ENCODE data around the gene SF3B2. TPM values are rescaled to one million over a fixed set of nuclear protein-coding genes. Genes with fewer than 3 reads are reported as not detected.
"Not testable (repeated sequence)": the region's sequence is repeated elsewhere in the genome, so short reads cannot be mapped to it uniquely, and the experiment has no call there.

SF3B2 gene
- total RNA-seq, 1 experiment from 2014 or later: 358 TPM

DNA sequence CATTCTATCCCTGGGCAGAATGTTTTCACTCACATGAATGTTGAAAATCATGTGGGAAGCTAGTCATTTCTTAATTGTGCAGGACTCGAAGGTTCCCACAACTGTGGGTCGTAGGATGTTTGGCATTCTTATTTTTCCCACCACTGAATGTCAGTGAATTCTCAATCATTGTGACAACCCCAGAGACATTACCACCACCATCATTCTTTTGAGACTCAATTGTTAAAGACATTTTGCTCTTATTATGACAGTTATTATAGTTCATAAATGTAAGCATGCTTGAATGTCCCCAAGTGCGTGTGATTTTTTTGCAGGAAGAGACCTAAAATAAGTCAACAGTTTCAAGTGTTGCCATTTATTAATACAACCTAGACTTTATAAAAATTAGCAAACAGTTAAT, 36.9 kb downstream of the SF3B2 start:
- TF ChIP-seq, protein P1, sequence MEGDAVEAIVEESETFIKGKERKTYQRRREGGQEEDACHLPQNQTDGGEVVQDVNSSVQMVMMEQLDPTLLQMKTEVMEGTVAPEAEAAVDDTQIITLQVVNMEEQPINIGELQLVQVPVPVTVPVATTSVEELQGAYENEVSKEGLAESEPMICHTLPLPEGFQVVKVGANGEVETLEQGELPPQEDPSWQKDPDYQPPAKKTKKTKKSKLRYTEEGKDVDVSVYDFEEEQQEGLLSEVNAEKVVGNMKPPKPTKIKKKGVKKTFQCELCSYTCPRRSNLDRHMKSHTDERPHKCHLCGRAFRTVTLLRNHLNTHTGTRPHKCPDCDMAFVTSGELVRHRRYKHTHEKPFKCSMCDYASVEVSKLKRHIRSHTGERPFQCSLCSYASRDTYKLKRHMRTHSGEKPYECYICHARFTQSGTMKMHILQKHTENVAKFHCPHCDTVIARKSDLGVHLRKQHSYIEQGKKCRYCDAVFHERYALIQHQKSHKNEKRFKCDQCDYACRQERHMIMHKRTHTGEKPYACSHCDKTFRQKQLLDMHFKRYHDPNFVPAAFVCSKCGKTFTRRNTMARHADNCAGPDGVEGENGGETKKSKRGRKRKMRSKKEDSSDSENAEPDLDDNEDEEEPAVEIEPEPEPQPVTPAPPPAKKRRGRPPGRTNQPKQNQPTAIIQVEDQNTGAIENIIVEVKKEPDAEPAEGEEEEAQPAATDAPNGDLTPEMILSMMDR (conservative IDR thresholded peaks at IDR 0.05; ENCODE audit: low read depth, low read length): no peak
- no peak for TF ChIP-seq EZH2 (IDR thresholded peaks at IDR 0.05; ENCODE audit: borderline replicate concordance, low read depth, low read length, poor library complexity, severe bottlenecking)
- H3K9me3 ChIP-seq (ENCODE audit: low read depth, low read length, poor library complexity, severe bottlenecking): no peaks in the 10 kb centered on the region
- no peaks in the 10 kb centered on the region for H3K36me3 ChIP-seq (ENCODE audit: insufficient read depth, low read length, poor library complexity, severe bottlenecking)
- ChIA-PET POLR2A (ENCODE audit: low non-redundant PET) (no interaction called here), CTCF (no interaction called here)
- intact Hi-C loops (cut with micrococcal nuclease; ENCODE audit: unreplicated experiment): no loop called here
- H3K27ac ChIP-seq (ENCODE audit: low read depth, low read length, poor library complexity, severe bottlenecking): no peak overlapping the region
- no peaks in the 10 kb centered on the region for H3K27me3 ChIP-seq (replicated peaks; ENCODE audit: insufficient read depth, low read depth, low read length, poor library complexity)
- no TSS peak for BruUV-seq (replicated peaks)
- no peak for DNase-seq (ENCODE audit: low spot score)
- no peak overlapping the region for H3K4me3 ChIP-seq (ENCODE audit: low read depth, low read length, poor library complexity, severe bottlenecking)
- peaks cover 12% of the 10 kb centered on the region for H3K4me1 ChIP-seq (ENCODE audit: insufficient read depth, low read length, poor library complexity, severe bottlenecking)

DNA sequence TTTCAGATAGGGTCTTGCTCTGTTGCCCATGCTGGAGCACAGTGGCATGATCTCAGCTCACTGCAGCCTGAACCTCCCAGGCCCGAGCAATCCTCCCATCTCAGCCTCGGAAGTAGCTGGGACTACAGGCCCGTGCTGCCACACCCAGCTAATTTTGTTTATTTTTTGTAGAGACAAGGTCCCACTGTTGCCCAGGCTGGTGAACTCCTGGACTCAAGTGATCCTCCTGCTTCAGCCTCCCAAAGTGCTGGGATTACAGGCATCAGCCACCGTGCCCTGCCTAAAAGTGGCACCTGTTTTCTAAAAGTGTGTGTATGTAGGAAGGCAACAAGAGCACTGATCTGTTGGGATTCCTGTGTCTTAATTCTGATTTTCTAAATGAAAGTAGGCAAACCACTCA, 38.1 kb downstream of the SF3B2 start:
- Histone ChIP-seq H3K27me3 (replicated peaks; ENCODE audit: insufficient read depth, low read depth, low read length, poor library complexity) (no peaks in the 10 kb centered on the region), H3K36me3 (ENCODE audit: insufficient read depth, low read length, poor library complexity, severe bottlenecking) (no peaks in the 10 kb centered on the region), H3K4me3 (ENCODE audit: low read depth, low read length, poor library complexity, severe bottlenecking) (no peak overlapping the region), H3K27ac (ENCODE audit: low read depth, low read length, poor library complexity, severe bottlenecking) (no peak overlapping the region), H3K4me1 (ENCODE audit: insufficient read depth, low read length, poor library complexity, severe bottlenecking) (peaks cover under 1% of the 10 kb centered on the region), H3K9me3 (ENCODE audit: low read depth, low read length, poor library complexity, severe bottlenecking) (no peaks in the 10 kb centered on the region)
- CTCF ChIA-PET: no interaction called here
- intact Hi-C loops (cut with micrococcal nuclease; ENCODE audit: unreplicated experiment): no loop called here
- POLR2A ChIA-PET (ENCODE audit: low non-redundant PET): no interaction called here
- TF ChIP-seq EZH2 (IDR thresholded peaks at IDR 0.05; ENCODE audit: borderline replicate concordance, low read depth, low read length, poor library complexity, severe bottlenecking): no peak
- TF ChIP-seq, protein P1 (conservative IDR thresholded peaks at IDR 0.05; ENCODE audit: low read depth, low read length): no peak
- no TSS peak for BruUV-seq (replicated peaks)
- no peak for DNase-seq (ENCODE audit: low spot score)

- POLR2A ChIA-PET (ENCODE audit: low non-redundant PET); H3K27ac ChIP-seq (ENCODE audit: low read depth, low read length, poor library complexity, severe bottlenecking); H3K4me3 ChIP-seq (ENCODE audit: low read depth, low read length, poor library complexity, severe bottlenecking); CTCF ChIA-PET; DNase-seq (ENCODE audit: low spot score); BruUV-seq (replicated peaks); H3K36me3 ChIP-seq (ENCODE audit: insufficient read depth, low read length, poor library complexity, severe bottlenecking); intact Hi-C loops (cut with micrococcal nuclease; ENCODE audit: unreplicated experiment); H3K9me3 ChIP-seq (ENCODE audit: low read depth, low read length, poor library complexity, severe bottlenecking); H3K27me3 ChIP-seq (replicated peaks; ENCODE audit: insufficient read depth, low read depth, low read length, poor library complexity); H3K4me1 ChIP-seq (ENCODE audit: insufficient read depth, low read length, poor library complexity, severe bottlenecking): not testable (repeated sequence)
These were observed 40.0 kb downstream of the SF3B2 start for GRCh38 chr11:66092125-66092524.

DNA sequence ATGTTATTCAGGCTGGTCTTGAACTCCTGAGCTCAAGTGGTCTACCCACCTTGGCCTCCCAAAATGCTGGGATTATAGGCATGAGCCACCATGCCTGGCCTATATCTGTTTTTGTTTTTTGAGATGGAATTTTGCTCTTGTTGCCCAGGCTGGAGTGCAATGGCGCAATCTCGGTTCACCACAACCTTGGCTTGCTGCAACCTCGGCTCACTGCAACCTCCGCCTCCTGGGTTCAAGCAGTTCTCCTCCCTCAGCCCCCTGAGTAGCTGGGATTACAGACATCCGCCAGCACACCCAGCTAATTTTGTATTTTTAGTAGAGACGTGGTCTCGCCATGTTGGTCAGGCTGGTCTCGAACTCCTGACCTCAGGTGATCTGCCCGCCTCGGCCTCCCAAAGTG, 47.6 kb downstream of the SF3B2 start:
- DNase-seq (ENCODE audit: low spot score); H3K4me3 ChIP-seq (ENCODE audit: low read depth, low read length, poor library complexity, severe bottlenecking); H3K27ac ChIP-seq (ENCODE audit: low read depth, low read length, poor library complexity, severe bottlenecking); CTCF ChIA-PET; H3K27me3 ChIP-seq (replicated peaks; ENCODE audit: insufficient read depth, low read depth, low read length, poor library complexity); H3K9me3 ChIP-seq (ENCODE audit: low read depth, low read length, poor library complexity, severe bottlenecking); POLR2A ChIA-PET (ENCODE audit: low non-redundant PET); BruUV-seq (replicated peaks); intact Hi-C loops (cut with micrococcal nuclease; ENCODE audit: unreplicated experiment); H3K36me3 ChIP-seq (ENCODE audit: insufficient read depth, low read length, poor library complexity, severe bottlenecking): not testable (repeated sequence)
- peaks cover 18% of the 10 kb centered on the region for H3K4me1 ChIP-seq (ENCODE audit: insufficient read depth, low read length, poor library complexity, severe bottlenecking)
